ENCODE results near the gene GK. TPM values are rescaled to one million over a fixed set of nuclear protein-coding genes. Genes with fewer than 3 reads are reported as not detected.
A peak's percentile ranks its signal among the peaks of the same experiment; 100 is the strongest.

Gene GK
- 10 to 100 TPM in 1 of 4 donors, 1 to 10 TPM in 3; 2.5 to 16.9 (median 4.9) TPM for total RNA-seq

DNA sequence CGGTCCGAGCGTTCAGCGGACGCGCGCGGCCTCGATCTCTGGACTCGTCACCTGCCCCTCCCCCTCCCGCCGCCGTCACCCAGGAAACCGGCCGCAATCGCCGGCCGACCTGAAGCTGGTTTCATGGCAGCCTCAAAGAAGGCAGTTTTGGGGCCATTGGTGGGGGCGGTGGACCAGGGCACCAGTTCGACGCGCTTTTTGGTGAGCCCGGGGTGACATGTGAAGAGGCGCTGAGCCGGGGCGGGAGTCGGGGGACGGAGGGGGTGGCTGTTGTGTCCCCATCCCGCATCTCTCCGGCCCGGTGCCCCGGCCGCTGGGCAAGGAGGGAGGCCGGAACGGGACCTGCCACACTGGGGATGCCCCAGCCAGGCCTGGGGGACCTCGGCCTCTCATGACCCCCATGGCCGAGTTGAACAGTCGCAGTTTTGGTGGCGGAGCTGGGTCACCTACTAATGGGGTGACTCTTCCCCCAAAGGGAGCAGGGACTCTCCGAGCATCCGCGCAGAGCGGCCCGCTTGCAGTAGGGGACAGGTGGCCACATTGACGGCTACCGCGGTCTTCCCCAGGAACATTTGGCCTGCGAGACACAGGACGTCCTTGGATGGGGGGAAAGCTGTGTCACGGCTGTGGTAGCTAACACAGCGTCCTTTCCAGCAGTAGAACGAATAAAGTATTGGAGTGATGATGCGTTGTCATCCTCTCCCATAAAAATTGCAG lies at the start of gene GK:
GK (plus strand) TSS at position 9 of the 717 bp plus-strand sequence; CDS start at position 124, 115 bp downstream.
- Histone ChIP-seq H3K36me3 (no peaks in the 10 kb centered on the region), H3K4me1 (peaks cover 7 to 14% (median 11%) of the 10 kb centered on the region in 4 donors), H3K9me3 (no peaks in the 10 kb centered on the region), H3K27me3 (no peaks in the 10 kb centered on the region), H3K27ac (replicated peaks in 1 of 4) (peak within 1 kb of the TSS; percentile 71 to 84 (median 80)), H3K4me3 (peak within 1 kb of the TSS; percentile 64 to 68 (median 66))
- 21% methylated on average over 17 of the region's 53 CpGs for WGBS
- intact Hi-C loops (cut with DNase I): no loop called here
- TF ChIP-seq POLR2AphosphoS5 (IDR thresholded peaks at IDR 0.05) (no peak), EP300 (IDR thresholded peaks at IDR 0.05) (no peak), POLR2A (IDR thresholded peaks at IDR 0.05; ENCODE audit: low read depth) (no peak)
- TF ChIP-seq, protein P1, sequence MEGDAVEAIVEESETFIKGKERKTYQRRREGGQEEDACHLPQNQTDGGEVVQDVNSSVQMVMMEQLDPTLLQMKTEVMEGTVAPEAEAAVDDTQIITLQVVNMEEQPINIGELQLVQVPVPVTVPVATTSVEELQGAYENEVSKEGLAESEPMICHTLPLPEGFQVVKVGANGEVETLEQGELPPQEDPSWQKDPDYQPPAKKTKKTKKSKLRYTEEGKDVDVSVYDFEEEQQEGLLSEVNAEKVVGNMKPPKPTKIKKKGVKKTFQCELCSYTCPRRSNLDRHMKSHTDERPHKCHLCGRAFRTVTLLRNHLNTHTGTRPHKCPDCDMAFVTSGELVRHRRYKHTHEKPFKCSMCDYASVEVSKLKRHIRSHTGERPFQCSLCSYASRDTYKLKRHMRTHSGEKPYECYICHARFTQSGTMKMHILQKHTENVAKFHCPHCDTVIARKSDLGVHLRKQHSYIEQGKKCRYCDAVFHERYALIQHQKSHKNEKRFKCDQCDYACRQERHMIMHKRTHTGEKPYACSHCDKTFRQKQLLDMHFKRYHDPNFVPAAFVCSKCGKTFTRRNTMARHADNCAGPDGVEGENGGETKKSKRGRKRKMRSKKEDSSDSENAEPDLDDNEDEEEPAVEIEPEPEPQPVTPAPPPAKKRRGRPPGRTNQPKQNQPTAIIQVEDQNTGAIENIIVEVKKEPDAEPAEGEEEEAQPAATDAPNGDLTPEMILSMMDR (IDR thresholded peaks at IDR 0.05): no peak
- DNase-seq (ENCODE audit: extremely low spot score): no peak

DNA sequence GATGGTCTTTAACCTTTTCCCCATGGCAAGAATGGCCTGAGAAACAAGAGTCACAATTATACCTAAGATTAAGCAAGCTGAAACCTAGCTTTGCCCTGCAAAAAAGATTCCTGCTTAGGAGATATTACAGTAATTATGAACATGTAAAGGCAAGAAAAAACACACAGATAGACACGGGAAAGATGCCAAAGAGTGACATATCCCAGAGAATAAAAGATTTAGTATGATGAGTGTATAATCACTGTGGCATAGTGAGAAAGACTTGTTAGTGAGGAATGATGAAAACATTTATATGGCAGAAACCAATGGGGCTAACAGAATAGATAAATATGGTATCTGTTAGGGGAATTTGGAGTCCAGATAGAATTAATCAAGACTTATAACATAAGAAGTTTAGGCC lies 46.1 kb upstream of the GK start:
- H3K4me1 ChIP-seq: no peaks in the 10 kb centered on the region
- H3K27ac ChIP-seq (replicated peaks in 1 of 4): no peak overlapping the region
- no peaks in the 10 kb centered on the region for H3K27me3 ChIP-seq
- intact Hi-C loops (cut with DNase I): no loop called here
- no peaks in the 10 kb centered on the region for H3K9me3 ChIP-seq
- H3K36me3 ChIP-seq: no peaks in the 10 kb centered on the region
- DNase-seq (ENCODE audit: extremely low spot score): no peak
- no peak for TF ChIP-seq POLR2A (IDR thresholded peaks at IDR 0.05; ENCODE audit: low read depth)
- TF ChIP-seq EP300 (IDR thresholded peaks at IDR 0.05): no peak
- TF ChIP-seq, protein P1 (IDR thresholded peaks at IDR 0.05): no peak
- TF ChIP-seq POLR2AphosphoS5 (IDR thresholded peaks at IDR 0.05): no peak
- 36% methylated on average over 1 of the region's 1 CpG for WGBS
- no peak overlapping the region for H3K4me3 ChIP-seq

DNA sequence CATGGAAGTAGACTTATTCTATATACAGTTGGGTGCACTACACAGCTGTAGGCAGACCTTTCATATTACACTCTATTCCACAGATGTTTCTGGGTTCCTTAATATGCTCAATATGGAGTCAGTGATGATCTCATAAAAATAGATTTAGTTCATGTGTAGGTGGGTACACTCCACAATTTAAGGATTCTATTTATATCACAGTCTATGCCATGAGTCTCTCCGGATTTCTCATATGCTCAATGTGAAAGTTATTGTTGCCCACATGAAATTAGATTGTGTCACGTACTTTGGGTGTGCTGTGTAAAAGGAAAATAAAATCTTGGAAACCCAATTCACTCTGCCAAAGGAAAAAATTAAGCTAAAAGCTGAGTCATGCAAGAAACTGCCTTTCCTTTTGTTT lies 43.2 kb upstream of the GK start:
- H3K9me3 ChIP-seq: no peaks in the 10 kb centered on the region
- TF ChIP-seq, protein P1 (IDR thresholded peaks at IDR 0.05): no peak
- TF ChIP-seq POLR2A (IDR thresholded peaks at IDR 0.05; ENCODE audit: low read depth) (no peak), POLR2AphosphoS5 (IDR thresholded peaks at IDR 0.05) (no peak), EP300 (IDR thresholded peaks at IDR 0.05) (no peak)
- intact Hi-C loops (cut with DNase I): no loop called here
- no peaks in the 10 kb centered on the region for H3K4me1 ChIP-seq
- H3K27ac ChIP-seq (replicated peaks in 1 of 4): no peak overlapping the region
- H3K4me3 ChIP-seq: no peak overlapping the region
- H3K27me3 ChIP-seq: peaks cover 0 to 4% (median 0%) of the 10 kb centered on the region in 4 donors
- DNase-seq (ENCODE audit: extremely low spot score): no peak
- H3K36me3 ChIP-seq: no peaks in the 10 kb centered on the region
- WGBS: 60% methylated on average over 2 of the region's 2 CpGs

DNA sequence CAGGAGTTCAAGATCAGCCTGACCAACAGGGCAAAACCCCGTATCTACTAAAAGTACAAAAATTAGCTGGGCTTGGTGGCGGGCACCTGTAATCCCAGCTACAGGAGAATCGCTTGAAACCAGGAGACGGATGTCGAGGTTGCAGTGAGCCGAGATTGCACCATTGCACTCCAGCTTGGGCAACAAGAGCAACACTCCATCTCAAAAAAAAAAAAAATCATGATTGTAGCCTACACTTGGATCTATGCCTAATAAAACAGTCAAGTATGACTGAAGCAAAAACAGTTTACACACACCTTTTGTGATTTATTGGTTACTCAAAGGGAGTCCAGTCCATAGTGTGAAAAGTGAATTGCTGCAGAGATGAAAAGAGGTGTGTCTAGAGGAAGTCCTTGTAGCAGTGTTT lies 41.0 kb upstream of the GK start:
- Histone ChIP-seq H3K36me3 (no peaks in the 10 kb centered on the region), H3K4me3 (no peak overlapping the region), H3K9me3 (no peaks in the 10 kb centered on the region), H3K27ac (replicated peaks in 1 of 4) (no peak overlapping the region), H3K27me3 (peaks cover 0 to 4% (median 0%) of the 10 kb centered on the region in 4 donors), H3K4me1 (no peaks in the 10 kb centered on the region)
- TF ChIP-seq POLR2AphosphoS5 (IDR thresholded peaks at IDR 0.05) (no peak), POLR2A (IDR thresholded peaks at IDR 0.05; ENCODE audit: low read depth) (no peak), EP300 (IDR thresholded peaks at IDR 0.05) (no peak)
- TF ChIP-seq, protein P1 (IDR thresholded peaks at IDR 0.05): no peak
- 84% methylated on average over 6 of the region's 6 CpGs for whole genome bisulfite sequencing
- intact Hi-C loops (cut with DNase I): no loop called here
- DNase-seq (ENCODE audit: extremely low spot score): no peak

All from esophagus muscularis mucosa (tissue), 4 donors.